SK-N-SH treated with all-trans-retinoic acid at 6 μM for 48 hours (cell line): ENCODE data around the gene IL4R.

Experiments used
- CSRNP3 ChIP-seq: fragments of 250-450 bp; sonication (Bioruptor Pico); IDR thresholded peaks from 2 replicates; pipeline ENCODE4 v1.5.1; 2021; ENCODE audit warnings: mild to moderate bottlenecking, moderate library complexity
- RARB ChIP-seq: fragments of 250-450 bp; sonication (Bioruptor Pico); IDR thresholded peaks from 2 replicates; pipeline ENCODE4 v1.8.0; 2021; ENCODE audit warnings: mild to moderate bottlenecking, moderate library complexity
- TCF4 ChIP-seq: fragments of 250-450 bp; sonication (Bioruptor Pico); IDR thresholded peaks from 2 replicates; pipeline ENCODE4 v1.8.0; 2021; ENCODE audit warnings: mild to moderate bottlenecking, moderate library complexity, borderline replicate concordance
- ZC3H10 ChIP-seq: fragments of 250-450 bp; sonication (Bioruptor Pico); IDR thresholded peaks from 2 replicates; pipeline ENCODE4 v1.5.1; 2021; ENCODE audit warnings: mild to moderate bottlenecking, moderate library complexity
- ZFP30 ChIP-seq: fragments of 450-650 bp; formaldehyde crosslinking; IDR thresholded peaks from 2 replicates; pipeline ENCODE4 v1.5.0; 2022; ENCODE audit warnings: mild to moderate bottlenecking, moderate library complexity

- no peak for TF ChIP-seq RARB
- no peak for TF ChIP-seq TCF4
- TF ChIP-seq ZFP30 (CRISPR knock-in tag) = no peak
- no peak for TF ChIP-seq ZC3H10 (CRISPR knock-in tag)
- no peak for TF ChIP-seq CSRNP3 (CRISPR knock-in tag)
Observed at GRCh38 chr16:27363797-27364196, 50.0 kb downstream of the IL4R start.
